Cortex of kidney (tissue), 1 donor: ENCODE data around the gene ASPDH.
"Not testable (repeated sequence)": the region's sequence is repeated elsewhere in the genome, so short reads cannot be mapped to it uniquely, and the experiment has no call there.

Experiments used
- DNase-seq: peaks from one replicate; lab custom pipeline; 2025; lab: John Stamatoyannopoulos, UW

ASPDH gene

DNA sequence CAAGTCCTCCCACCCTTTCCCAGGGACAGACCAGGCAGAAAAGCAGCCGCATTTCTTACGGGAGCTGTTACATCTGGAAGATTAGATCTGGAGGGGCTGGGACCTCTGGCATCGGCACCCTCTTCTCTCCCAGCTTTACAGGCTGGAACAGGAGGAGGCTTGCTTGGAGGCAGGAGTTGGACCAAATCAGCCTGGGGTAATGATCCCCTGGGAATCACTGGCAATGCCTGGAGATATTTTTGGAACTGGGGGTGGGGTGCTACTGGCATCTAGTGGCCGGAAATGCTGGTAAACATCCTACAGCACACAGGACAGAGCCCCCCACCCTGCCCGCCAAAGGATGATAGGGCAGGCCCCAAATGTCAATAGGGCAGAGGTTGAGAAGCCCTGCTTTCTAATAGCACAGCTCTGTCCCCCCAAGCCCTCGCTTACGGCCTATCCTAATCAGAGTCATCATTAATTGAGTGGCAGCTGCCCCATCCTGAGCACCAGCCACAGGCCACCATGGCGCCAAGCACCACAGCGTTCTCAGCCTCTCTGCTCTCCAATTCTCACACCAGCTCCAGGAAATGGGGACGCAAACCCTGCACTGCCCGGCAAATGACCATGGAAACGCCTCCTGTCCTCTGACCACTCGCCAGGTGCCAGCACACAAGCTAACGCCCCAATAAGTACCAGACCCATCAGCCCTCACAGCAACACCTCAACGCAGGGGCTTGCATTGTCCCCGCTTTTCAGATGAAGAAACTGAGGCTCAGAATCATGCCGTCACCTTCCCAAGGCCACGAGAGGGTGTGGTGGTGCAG lies 33.9 kb upstream of the ASPDH start:
- DNase-seq = no peak

DNA sequence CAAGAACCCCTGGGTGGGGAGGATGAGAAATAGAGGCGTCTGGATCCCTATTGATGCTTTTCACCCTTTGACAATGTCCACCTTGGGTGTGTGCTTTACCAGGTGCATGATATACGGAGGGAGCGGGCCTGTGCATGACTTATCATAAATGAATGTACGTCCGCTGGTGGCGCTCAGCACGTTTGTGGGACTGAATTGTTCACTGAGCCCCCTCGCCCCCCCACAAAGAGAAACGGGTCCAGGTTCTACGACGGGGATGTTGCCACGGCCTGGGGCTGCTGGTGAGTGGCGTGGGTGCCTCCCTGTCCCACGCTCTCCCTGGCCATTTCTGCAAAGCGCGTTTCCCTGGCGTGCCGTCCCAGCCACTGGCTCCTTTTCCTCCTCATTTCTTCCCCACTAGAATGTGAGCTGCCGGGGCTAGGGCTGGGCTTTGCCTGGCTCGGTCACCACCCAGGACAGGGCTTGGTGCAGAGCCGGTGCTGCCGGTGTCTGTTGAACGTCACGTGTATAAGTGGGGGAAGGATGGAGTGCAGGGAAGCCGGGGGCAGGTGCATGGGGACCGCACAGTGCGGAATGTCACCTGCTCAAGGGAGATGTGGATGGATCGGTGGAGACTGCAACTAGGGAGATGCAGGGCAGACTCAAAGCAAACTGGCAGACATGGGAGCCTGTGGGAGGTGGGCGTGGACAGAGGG lies 33.0 kb upstream of the ASPDH start:
- DNase-seq = no peak

DNA sequence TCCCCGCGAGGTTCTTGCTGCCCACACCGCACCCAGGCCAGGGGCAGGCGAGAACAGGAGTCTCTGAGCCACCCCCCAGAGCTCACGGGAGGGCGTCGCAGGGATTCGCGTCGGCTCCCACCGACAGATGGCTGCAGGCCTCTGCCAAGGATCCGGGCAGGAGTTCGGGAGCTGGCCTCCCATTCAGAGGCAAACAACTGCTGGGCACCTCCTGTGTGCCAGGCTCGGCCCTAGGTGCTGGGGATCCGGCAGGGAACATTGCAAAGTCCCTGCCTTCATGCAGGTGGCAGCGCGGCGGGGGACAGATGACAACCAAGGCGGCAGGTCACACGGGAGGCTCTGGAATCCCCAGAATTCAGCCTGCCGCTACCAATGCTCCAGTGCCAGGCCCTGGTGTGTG lies 29.2 kb upstream of the ASPDH start:
- DNase-seq = no peak

DNA sequence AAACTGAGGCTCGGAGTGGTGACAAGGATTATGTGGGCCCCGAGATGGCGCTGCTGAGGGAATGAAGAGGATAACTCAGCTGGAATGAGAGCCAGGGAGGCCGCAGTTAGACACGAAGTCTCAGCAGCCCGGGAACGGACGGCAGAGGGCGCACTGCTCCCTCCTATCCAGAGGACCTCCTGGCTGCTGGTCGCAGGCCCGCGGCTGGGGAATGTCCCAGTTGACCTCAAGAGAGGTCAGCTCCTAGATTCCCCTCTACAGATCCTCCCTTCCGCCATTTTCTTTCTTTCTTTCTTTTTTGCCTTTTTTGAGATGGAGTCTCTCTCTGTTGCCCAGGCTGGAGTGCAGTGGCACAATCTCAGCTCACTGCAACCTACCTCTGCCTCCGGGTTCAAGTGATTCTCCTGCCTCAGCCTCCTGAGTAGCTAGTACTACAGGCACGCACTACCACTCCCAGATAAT lies 24.1 kb upstream of the ASPDH start:
- DNase-seq = no peak

- DNase-seq = no peak
Observed at GRCh38 chr19:50537306-50537685, 23.6 kb upstream of the ASPDH start.

GRCh38 chr19:50536662-50537305 lies 23.1 kb upstream of the ASPDH start:
- DNase-seq = no peak

DNA sequence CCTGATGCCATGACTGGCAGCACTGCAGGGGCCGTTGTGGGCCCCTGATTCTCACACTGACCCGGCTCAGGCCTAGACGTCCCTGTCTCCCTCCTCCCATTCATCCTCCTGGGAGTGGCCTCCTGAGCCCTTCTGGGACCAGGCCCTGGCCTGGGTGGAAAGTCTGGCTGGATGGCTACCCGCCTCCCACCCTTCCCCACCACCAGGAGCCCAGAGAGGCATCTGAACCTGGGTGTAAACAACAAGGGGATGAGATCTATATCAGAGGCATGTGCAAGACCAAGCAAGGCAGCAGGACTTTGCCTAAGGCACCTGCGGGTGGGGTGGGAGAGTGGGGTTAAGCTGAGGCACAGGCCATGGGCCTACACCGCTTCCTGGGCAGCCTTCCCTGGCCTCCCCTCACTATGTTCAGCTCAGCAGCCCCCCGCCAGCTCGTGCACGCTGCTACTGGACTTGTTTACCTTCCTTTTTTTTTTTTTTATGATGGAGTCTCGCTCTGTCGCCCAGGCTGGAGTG lies 22.0 kb upstream of the ASPDH start:
- no peak for DNase-seq

DNA sequence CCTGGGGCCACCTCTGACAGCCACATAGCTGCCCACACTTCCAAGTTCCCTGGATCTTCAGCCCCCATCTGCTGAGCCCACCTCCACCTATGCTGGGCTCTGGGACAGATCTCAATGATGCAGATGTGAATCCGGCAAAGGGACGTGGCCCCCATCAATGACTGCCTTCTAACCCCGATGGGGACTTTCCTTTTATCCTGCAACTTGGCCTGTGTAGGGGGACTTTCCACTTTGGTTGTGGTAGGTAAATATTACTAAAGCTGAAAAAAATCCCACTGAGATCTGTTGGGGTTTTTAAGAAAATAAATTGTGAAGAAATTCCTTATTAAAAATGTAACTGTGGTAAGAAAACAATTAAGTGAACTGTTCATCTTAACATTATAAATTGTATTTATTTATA lies 20.8 kb upstream of the ASPDH start:
- DNase-seq = no peak

DNA sequence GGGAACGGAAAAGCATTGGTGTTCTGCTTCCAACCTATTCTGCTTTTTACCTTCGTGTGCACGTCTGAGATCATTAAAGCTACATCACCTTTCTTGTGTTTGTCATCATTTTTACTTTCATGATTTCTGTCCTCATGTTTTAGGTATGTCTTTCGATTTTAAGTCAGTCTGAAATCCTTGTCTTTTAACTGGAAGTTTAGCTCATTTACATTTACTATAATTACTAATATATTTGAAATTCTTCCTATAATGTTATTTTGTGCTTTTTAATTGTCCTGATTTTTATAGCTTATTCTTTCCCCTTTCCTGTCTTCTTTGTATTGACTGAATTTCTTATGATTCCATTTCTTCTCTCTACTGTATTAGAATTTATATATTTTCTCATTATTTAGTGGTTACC lies 19.2 kb upstream of the ASPDH start:
- DNase-seq = no peak

GRCh38 chr19:50531171-50531612 lies 17.5 kb upstream of the ASPDH start:
- no peak for DNase-seq

GRCh38 chr19:50528052-50528451 lies 14.3 kb upstream of the ASPDH start:
- not testable (repeated sequence) for DNase-seq

- no peak for DNase-seq
Observed at GRCh38 chr19:50522881-50523280, 9.2 kb upstream of the ASPDH start.

- no peak for DNase-seq
Observed at GRCh38 chr19:50520822-50521465, 7.2 kb upstream of the ASPDH start.

DNA sequence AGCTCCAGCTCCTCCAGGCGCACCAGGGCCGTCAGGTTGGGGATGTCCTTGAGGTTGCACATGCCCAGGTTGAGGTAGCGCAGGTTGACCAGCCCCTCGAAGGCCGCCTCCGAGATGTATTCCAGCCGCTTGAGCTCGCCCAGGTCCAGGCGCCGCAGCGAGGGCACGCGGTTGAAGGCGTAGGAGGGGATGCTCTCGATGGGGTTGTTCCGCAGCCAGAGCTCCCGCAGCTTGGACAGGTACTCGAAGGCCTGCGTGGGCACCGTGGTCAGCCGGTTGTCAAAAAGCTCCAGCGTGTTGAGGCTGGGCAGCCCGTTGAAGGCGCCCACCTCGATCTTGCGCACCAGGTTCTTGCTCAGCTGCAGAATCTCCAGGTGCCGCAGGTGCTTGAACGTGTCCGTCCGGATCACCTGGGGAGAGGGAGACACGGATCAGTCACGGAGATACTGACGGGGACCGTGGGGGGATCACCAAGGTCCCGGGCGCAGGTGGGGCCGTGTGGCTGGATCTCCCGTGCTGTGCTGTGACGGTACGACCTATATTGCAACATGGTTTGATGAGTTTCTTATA lies 5.4 kb upstream of the ASPDH start:
- no peak for DNase-seq

DNA sequence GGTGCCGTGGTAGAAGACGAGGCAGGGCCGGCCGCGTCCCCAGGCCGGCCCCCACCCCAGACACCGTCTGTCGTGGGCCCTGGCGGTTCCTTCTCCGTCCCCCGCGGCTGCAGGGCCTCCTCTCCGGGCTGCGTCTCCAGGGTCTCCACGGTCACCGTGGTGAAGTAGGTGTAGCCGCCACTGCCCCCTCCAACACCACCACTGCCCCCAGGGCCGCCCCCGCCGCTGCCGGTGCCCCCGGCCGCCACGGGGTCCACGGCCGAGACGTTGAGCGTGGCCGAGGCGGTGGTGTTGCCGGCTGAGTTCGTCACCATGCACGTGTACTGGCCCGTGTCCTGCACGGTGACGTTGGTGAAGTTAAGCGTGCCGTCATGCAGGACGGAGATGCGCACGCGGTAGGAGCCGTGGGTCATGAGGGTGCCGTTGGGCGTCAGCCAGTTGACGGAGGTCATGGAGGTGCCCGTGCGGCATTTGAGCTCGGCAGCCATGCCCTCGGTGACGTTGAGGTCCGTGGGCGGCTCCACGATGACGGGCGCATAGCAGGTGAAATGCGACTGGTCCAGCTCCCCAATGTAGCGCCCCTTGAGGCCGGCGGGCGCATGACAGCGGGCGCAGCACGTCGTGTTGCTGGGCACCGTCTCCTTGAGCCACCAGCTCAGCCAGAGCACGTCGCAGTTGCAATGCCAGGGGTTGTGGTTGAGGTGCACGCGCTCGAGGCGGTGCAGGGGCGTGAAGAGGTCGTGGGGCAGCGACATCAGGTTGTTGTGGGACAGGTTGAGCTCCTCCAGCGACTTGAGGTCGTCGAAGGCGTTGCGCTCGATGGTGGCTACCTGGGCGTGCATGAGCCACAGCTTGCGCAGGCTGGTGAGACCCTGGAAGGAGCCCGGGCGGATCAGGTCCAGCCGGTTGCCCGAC lies 4.6 kb upstream of the ASPDH start:
- DNase-seq = no peak

- no peak for DNase-seq
Observed at GRCh38 chr19:50517704-50518075, 4.0 kb upstream of the ASPDH start.

- DNase-seq = no peak
Observed at GRCh38 chr19:50516964-50517703, 3.4 kb upstream of the ASPDH start.

DNA sequence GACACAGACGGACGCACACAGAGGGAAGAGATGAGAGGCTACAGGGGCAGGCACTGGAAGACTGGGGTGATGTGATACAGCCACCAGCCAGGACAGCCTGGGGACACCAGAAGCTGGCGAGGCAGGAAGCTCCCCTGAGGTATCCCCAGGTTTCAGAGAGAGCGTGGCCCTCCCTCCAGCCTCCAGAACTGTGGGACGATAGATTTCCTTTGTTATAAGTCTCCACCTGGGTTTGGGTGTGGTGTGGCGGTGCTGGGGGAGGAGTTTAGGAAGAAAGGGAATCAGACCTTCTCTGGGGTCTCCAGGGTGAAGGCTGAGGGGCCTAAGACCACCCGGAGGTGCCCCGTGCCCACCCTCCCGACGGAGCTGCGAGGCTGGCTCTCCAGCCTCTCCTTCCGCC lies 2.7 kb upstream of the ASPDH start:
- DNase-seq = no peak

DNA sequence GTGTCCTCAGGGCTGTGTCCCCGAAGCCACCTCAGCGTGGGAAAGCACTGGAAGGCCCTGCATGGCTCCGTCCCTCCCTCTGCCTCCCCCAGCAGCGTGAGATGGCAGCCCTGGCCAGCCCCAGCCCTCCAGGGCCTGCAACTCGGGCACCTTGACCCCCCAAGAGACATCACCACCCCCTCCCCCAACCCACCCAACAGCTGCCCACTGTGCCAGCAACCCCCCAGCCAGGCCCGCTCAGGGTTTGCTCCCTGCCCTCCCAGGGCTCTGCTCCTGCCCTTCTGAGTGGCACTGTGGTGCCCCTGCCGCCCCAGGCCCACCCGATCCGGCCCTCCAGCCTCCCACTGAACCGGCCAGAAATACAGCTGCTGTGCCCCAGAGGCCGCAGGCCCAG lies 1.5 kb upstream of the ASPDH start:
- no peak for DNase-seq
